Natural killer cell (primary cell): ENCODE data around the gene DOCK6. TPM values are rescaled to one million over a fixed set of nuclear protein-coding genes. Genes with fewer than 3 reads are reported as not detected.

ENCODE experiments used
- ATAC-seq, 3 donors: fragments of 150-1000 bp in 2 of 3; fragments of 200-7000 bp in 1 of 3; cut with Tn5 transposase; 1 replicate in 1 of 3; 2 replicates in 2 of 3; pipeline ENCODE4 v1.10.0; 2021; ENCODE audit warnings: mild to moderate bottlenecking in 2 of 3, moderate library complexity in 2 of 3
- DNase-seq, 2 donors: peaks; one replicate each; pipeline versions ENCODE4 v3.0.0 to v3.0.0-alpha.2; 2013 to 2021; ENCODE audit warnings: mixed read lengths in 1 of 2
- H3K27ac ChIP-seq: one replicate; pipeline ENCODE4 v1.5.1; 2013; ENCODE audit warnings: mild to moderate bottlenecking, low read length
- H3K27me3 ChIP-seq: one replicate; pipeline ENCODE4 v1.6.1; 2013; ENCODE audit warnings: low read length; ENCODE audit not compliant: control insufficient read depth, insufficient read depth
- H3K36me3 ChIP-seq: one replicate; pipeline ENCODE4 v1.6.1; 2013; ENCODE audit warnings: low read length; ENCODE audit not compliant: control insufficient read depth, insufficient read depth
- H3K4me1 ChIP-seq: one replicate; pipeline ENCODE4 v1.6.1; 2013; ENCODE audit warnings: low read length; ENCODE audit not compliant: control insufficient read depth, insufficient read depth
- H3K4me3 ChIP-seq: one replicate; pipeline ENCODE4 v1.5.1; 2013; ENCODE audit warnings: low read length
- H3K9me3 ChIP-seq: one replicate; pipeline ENCODE4 v1.6.1; 2013; ENCODE audit warnings: low read length; ENCODE audit not compliant: control insufficient read depth, insufficient read depth
- H3K27ac Mint-ChIP-seq, 2 donors: one replicate each; pipeline ENCODE4 v1.8.0; 2022; ENCODE audit warnings: mild to moderate bottlenecking in 2 of 2, mixed read lengths in 2 of 2, moderate library complexity in 1 of 2
- H3K27me3 Mint-ChIP-seq, 2 donors: one replicate each; pipeline ENCODE4 v1.8.0; 2022; ENCODE audit warnings: low read depth in 2 of 2, mixed read lengths in 2 of 2
- H3K36me3 Mint-ChIP-seq: one replicate; pipeline ENCODE4 v1.8.0; 2022; ENCODE audit warnings: mixed read lengths
- H3K4me1 Mint-ChIP-seq, 2 donors: one replicate each; pipeline ENCODE4 v1.8.0; 2022; ENCODE audit warnings: mixed read lengths in 2 of 2
- H3K4me3 Mint-ChIP-seq: one replicate; pipeline ENCODE4 v1.8.0; 2022; ENCODE audit warnings: mild to moderate bottlenecking, moderate library complexity, mixed read lengths
- H3K9me3 Mint-ChIP-seq, 2 donors: one replicate each; pipeline ENCODE4 v1.8.0; 2022; ENCODE audit warnings: mixed read lengths in 2 of 2
- WGBS: methylation state at CpG from one replicate; pipeline ENCODE4 v1.1.7; 2013; ENCODE audit warnings: missing lambda C conversion rate; ENCODE audit not compliant: insufficient coverage; 5-methylcytosine and 5-hydroxymethylcytosine counted together
- intact Hi-C: fragments of 100-400 bp; cut with micrococcal nuclease; formaldehyde crosslinking; loops from one replicate; pipeline ENCODE4 v1.14.2; 2022
- total RNA-seq, 4 donors: library from RNA; stranded (reverse); fragments of 120-200 nt in 1 of 4; gene quantifications; one replicate each; pipeline versions ENCODE4 v1.2.3 to v1.2.4, GENCODE V29; 2013 to 2022
- TF ChIP-seq, protein P1 (sequence below): fragments of 200-600 bp; IDR thresholded peaks from one replicate; pipeline ENCODE4 v1.8.0; 2022; ENCODE audit warnings: antibody characterized with exemption

DOCK6 gene
- total RNA-seq, 3 donors from 2014 or later (not counting 1 experiment from before 2014, with no cell fraction given), result 0.82 to 2.3 (median 0.86) TPM

DNA sequence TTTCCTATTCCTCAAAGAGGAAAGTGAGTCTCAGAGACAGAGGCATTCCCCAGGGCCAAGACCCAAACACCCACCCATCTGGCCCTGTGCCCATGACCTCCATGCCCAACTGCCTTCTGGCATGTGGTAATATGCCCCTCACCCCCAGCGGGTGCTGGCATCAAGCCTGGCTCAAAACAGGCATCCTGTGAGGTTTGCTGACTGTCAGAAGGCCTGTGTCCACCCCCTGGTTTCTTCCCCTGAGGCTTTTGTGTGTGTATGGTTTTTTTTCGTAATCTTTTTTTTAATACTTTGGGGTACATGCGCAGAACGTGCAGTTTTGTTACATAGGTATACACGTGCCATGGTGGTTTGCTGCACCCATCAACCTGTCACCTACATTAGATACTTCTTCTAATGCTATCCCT is 57.4 kb downstream of the DOCK6 start:
- no peaks in the 10 kb centered on the region for H3K36me3 Mint-ChIP-seq
- no peak overlapping the region for H3K27ac Mint-ChIP-seq
- TF ChIP-seq, protein P1, sequence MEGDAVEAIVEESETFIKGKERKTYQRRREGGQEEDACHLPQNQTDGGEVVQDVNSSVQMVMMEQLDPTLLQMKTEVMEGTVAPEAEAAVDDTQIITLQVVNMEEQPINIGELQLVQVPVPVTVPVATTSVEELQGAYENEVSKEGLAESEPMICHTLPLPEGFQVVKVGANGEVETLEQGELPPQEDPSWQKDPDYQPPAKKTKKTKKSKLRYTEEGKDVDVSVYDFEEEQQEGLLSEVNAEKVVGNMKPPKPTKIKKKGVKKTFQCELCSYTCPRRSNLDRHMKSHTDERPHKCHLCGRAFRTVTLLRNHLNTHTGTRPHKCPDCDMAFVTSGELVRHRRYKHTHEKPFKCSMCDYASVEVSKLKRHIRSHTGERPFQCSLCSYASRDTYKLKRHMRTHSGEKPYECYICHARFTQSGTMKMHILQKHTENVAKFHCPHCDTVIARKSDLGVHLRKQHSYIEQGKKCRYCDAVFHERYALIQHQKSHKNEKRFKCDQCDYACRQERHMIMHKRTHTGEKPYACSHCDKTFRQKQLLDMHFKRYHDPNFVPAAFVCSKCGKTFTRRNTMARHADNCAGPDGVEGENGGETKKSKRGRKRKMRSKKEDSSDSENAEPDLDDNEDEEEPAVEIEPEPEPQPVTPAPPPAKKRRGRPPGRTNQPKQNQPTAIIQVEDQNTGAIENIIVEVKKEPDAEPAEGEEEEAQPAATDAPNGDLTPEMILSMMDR, result no peak
- Histone ChIP-seq H3K9me3 (no peaks in the 10 kb centered on the region), H3K36me3 (no peaks in the 10 kb centered on the region), H3K27ac (no peak overlapping the region), H3K27me3 (no peaks in the 10 kb centered on the region), H3K4me3 (no peak overlapping the region), H3K4me1 (no peaks in the 10 kb centered on the region)
- intact Hi-C loops, result no loop called here
- DNase-seq (no peak), ATAC-seq (no peak)
- H3K9me3 Mint-ChIP-seq, result no peaks in the 10 kb centered on the region
- H3K4me1 Mint-ChIP-seq, result peaks cover 0 to 14% of the 10 kb centered on the region in 2 donors
- H3K27me3 Mint-ChIP-seq, result peaks cover 0 to 9% of the 10 kb centered on the region in 2 donors
- WGBS, result 0% methylated on average over 3 of the region's 5 CpGs
- no peak overlapping the region for H3K4me3 Mint-ChIP-seq

DNA sequence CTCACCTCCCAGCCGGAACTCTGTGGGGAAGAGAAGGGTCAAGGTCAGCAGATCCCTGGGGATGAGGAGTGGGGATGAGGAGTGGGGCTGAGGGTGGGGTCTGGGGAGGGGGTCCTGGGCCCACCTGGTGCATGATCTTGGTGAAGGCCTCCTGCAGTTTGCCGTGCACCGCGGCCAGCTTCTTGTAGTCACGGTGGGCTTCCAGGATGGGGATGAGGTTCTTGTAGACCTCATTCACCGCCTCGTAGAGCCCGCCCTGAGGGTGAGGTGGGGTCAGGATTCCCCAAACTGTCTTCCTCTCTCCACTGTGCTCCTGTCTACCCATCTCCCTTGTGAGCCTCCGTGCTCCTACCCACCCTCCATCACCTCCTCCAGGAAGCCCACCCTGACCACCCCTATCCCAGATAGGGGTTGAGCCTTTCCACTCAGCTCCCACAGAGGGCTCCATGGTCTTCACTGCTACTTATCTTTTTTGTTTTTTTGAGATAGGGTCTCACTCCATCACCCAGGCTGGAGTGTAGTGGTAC is 58.2 kb downstream of the DOCK6 start:
- Mint-ChIP-seq H3K4me1 (peaks cover 0 to 14% of the 10 kb centered on the region in 2 donors), H3K4me3 (no peak overlapping the region), H3K9me3 (no peaks in the 10 kb centered on the region), H3K36me3 (no peaks in the 10 kb centered on the region), H3K27ac (no peak overlapping the region), H3K27me3 (peaks cover 0 to 9% of the 10 kb centered on the region in 2 donors)
- Histone ChIP-seq H3K4me1 (no peaks in the 10 kb centered on the region), H3K27ac (no peak overlapping the region), H3K36me3 (no peaks in the 10 kb centered on the region), H3K27me3 (no peaks in the 10 kb centered on the region), H3K4me3 (no peak overlapping the region), H3K9me3 (no peaks in the 10 kb centered on the region)
- intact Hi-C loops, result no loop called here
- no peak for ATAC-seq
- TF ChIP-seq, protein P1, result peak; percentile 3
- DNase-seq, result no peak
- 89% methylated on average over 7 of the region's 9 CpGs for WGBS

DNA sequence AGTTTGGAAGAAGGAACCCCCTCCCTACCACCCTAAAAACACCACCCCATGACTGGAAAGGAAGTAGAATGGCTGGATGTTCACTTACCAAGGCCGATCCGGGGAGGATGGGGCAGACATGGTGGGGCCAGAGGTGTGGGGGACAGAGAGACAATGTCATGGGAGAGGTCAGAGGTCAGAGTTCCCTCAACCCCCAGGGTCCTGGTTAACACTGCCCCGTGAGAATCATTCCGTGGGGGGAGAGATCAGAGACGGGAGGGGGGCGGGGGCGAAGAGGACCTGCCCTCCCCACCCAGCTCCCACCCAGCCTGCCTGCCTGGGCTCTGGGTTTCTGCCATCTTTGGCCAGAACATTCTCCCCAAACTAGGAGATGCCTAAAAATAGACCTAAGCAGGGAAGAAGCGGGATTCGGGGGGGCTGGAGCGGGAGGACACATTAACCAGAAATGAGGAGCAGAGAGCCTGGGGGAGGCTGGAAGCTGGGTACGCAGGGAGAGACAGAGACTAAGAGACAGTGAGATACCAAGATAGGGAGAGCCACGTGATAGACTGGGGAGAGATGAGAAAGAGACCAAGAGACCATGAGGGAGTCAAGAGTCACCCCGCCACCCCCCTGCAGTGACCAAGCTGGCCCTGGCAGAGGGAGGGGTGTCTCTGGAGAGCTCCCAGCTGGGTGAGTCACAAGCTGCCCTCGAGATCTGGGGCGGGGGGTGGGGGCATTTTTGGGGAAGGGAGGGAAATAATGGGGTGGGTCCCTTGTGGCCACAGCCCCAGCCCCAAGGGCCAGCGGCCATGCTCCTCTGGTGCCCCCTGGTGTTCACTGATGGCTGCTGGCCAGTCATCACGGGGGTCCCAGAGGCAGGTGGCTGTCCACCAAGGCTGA is 58.9 kb downstream of the DOCK6 start:
- H3K27me3 ChIP-seq, result no peaks in the 10 kb centered on the region
- Mint-ChIP-seq H3K27ac (peak overlapping the region in 1 of 2 donors; percentile 18), H3K4me1 (peaks cover 0 to 14% of the 10 kb centered on the region in 2 donors), H3K36me3 (no peaks in the 10 kb centered on the region), H3K27me3 (peaks cover 0 to 9% of the 10 kb centered on the region in 2 donors), H3K4me3 (no peak overlapping the region), H3K9me3 (no peaks in the 10 kb centered on the region)
- ATAC-seq, result peak in 2 of 3 donors; percentile 32 to 40
- peak in 1 of 2 donors; percentile 54 for DNase-seq
- H3K9me3 ChIP-seq, result no peaks in the 10 kb centered on the region
- no peaks in the 10 kb centered on the region for H3K36me3 ChIP-seq
- H3K27ac ChIP-seq, result no peak overlapping the region
- intact Hi-C loops, result loop anchor here (2.0 kb wide), 1 partner anchor 167 kb away; no protein-coding TSS in a partner anchor
- no peaks in the 10 kb centered on the region for H3K4me1 ChIP-seq
- H3K4me3 ChIP-seq, result no peak overlapping the region
- WGBS, result 57% methylated on average over 17 of the region's 17 CpGs
- TF ChIP-seq, protein P1, result peak; percentile 58
